NCI-H1694 (cell line): ENCODE data around the gene OR2T34.
"Not testable (repeated sequence)": the region's sequence is repeated elsewhere in the genome, so short reads cannot be mapped to it uniquely, and the experiment has no call there.

Experiments
- DNase-seq: peaks from one replicate; lab custom pipeline; 2025; lab: John Stamatoyannopoulos, UW

Gene OR2T34

DNA sequence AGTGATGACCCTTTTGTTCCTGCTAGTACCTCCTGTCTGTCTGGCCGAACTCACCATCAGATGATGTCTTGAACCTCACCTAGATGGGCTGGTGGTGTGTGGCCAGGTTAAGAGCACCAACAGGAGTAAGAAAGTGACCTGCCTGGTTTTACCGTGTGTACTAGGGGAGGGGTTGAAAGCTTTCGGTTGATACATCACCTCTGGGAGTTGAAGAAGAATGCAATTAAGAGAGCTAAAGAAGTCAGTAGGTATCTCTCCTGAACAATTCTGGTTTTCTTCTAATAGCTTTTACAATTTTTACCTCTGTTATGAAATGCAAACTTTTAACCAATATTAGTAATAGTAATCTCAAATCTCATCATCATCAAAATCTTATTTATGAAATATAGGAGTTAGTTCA, 11.9 kb downstream of the OR2T34 start, which contains the start of gene OR2T29:
OR2T29 (minus strand) TSS at position 101 of the 400 bp plus-strand sequence. CDS start 3,281 bp downstream, outside the sequence.
- DNase-seq: not testable (repeated sequence)

DNA sequence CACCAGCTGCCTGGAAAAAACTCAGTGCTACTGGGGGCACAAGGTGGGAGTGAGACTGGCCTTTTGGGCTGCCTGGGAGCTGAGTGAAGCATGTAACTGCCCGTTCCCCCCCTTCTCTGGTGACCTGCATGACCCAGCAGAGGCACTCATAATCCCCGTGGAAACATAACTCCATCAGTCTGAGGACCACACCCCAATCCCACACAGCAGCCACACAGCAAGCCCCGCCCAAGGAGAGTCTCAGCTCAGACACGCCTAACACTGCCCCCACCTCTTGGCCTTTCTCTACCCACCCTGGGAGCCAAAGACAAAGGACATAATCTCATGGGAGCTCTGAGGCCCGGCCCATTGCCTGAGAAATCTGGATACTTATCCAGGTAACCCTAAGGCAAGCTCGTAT, 23.5 kb downstream of the OR2T34 start:
- DNase-seq: not testable (repeated sequence)

DNA sequence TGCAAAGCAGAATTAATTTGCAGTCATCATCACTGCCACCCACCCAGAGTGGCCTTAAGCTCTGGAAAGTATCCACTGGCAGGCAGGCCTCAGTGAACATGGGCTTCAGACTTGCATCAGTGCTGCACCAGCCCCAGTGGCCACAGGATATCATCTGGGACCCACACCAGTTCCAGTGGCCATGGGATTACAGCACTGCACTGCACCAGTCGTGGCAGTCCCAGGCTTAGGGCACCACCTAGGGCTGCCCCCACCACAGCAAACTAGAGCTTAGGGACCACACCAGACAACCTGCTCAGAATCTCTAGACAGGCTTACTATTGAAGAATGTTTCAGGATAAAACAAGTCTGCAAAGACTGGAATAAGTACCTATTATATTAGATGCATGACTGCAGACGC, 27.2 kb downstream of the OR2T34 start:
- DNase-seq: not testable (repeated sequence)

DNA sequence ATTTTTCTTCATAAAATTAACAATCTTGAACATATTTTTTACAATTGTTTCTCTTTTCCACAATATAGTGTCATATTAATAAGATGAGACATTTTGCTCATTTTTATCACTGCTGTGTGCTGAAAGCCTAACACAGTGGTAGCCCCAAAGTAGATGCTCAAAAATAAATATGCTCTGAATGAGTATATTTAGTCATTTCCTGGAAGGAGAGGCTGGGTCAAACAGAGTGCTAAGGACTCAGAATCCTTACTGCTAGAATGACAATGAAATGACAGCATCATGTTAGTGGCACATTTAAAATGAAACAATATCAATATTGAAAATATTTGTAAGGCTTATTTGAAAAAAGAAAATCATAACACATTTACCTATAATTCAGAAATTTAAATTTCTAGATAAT, 37.1 kb downstream of the OR2T34 start:
- not testable (repeated sequence) for DNase-seq
